D341Med (cell line): ENCODE measurements around the gene C5AR2.
"Not testable (repeated sequence)": the region's sequence is repeated elsewhere in the genome, so short reads cannot be mapped to it uniquely, and the experiment has no call there.

ENCODE experiments used
- DNase-seq: peaks from one replicate; pipeline ENCODE4 v3.0.0; 2012; ENCODE audit warnings: low spot score

Gene C5AR2

GRCh38 chr19:47331931-47332547 lies at the start of gene C5AR2:
Gene C5AR2 (plus strand): TSS chr19:47332175. CDS start chr19:47340800, 8,625 bp downstream.
- no peak for DNase-seq

GRCh38 chr19:47283405-47284059 lies 48.4 kb upstream of the C5AR2 start:
- DNase-seq = no peak

- peak; percentile 54 for DNase-seq
These were observed 47.6 kb upstream of the C5AR2 start for GRCh38 chr19:47284324-47284899.

GRCh38 chr19:47296036-47296435 lies 35.9 kb upstream of the C5AR2 start:
- peak; percentile 80 for DNase-seq

GRCh38 chr19:47300867-47301266 lies 31.1 kb upstream of the C5AR2 start:
- not testable (repeated sequence) for DNase-seq

GRCh38 chr19:47302249-47302648 lies 29.7 kb upstream of the C5AR2 start:
- DNase-seq = no peak

DNA sequence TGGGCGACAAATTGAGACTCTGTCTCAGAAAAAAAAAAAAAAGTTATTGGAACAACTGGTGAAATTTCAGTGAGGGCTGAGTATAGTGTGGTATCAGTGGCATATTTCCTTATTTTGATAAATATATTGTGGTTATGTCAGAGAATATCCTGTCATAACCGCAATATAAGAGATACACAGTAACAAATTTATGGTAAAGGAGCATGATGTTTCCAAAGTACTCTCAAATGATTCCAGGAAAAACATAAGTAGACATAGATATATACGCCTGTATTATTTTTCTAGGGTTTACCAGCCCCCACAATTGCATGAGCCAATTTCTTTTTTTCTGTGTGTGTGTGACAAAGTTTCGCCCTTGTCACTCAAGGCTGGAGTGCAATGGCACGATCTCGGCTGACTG lies 28.0 kb upstream of the C5AR2 start:
- DNase-seq = no peak

DNA sequence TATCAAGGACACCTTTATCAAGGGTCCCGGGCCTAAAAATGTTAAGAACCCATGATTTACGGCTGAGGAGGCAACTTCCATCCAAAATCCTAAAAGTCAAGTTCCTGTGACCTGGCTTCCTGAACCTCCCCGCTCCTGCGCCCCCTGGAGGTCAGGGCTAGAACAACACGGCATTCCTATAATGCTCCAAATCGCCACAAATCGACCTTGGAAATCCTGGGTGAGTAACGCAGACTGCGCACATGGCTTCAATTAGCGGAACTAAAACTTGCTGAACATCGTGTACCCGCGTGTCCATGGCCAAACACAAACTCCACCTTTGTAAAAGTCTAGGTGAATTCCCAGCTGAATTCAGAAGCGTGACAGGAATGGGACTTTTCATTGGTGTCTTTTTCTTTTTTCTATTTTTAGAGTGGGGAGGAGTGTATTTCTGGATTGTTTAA lies 26.6 kb upstream of the C5AR2 start:
- DNase-seq = peak; percentile 84

DNA sequence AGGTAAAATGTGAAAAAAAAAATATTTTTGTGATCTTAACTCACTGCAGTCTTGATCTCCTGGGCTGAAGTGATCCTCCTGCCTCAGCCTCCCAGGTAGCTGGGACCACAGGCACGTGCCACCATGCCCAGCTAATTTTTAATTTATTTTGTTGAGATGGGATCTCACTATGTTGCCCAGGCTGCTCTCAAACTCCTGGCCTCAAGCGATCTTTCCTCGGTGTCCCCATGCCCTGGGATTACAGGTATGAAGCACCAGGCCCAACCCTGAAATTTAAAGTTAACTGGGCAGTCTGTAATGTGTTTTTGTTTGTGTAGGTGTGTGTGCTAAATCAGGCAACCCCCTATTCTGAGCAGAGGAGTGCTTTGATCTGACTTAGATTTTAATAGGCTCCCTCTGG lies 25.7 kb upstream of the C5AR2 start:
- no peak for DNase-seq

- peak; percentile 60 for DNase-seq
These were observed 22.9 kb upstream of the C5AR2 start for GRCh38 chr19:47309038-47309437.

GRCh38 chr19:47309608-47310007 lies 22.4 kb upstream of the C5AR2 start, which contains the start of gene C5AR1:
Gene C5AR1 (plus strand): TSS chr19:47309861. CDS start chr19:47309896, 35 bp downstream.
- DNase-seq = no peak

DNA sequence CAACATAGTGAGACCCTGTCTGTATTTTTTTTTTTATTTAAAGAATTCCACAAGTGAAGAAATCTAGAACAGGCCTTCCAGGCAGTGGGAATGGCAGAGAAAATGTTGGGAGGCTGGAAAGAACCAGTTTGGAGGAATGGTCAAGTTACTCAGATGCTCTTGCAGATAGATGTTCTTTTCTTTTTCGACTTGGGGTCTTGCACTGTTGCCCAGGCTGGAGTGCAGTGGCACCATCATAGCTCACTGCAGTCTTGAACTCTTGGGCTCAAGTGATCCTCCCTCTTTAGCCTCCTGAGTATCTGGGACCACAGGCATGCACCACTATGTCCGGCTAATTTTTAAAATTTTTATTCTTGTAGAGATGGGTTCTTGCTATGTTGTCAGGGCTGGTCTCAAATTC lies 21.7 kb upstream of the C5AR2 start:
- DNase-seq = no peak

- DNase-seq = no peak
These were observed 21.2 kb upstream of the C5AR2 start for GRCh38 chr19:47310819-47311218.

GRCh38 chr19:47312366-47313006 lies 19.5 kb upstream of the C5AR2 start:
- DNase-seq = no peak

- DNase-seq = no peak
These were observed 18.1 kb upstream of the C5AR2 start for GRCh38 chr19:47313754-47314295.

DNA sequence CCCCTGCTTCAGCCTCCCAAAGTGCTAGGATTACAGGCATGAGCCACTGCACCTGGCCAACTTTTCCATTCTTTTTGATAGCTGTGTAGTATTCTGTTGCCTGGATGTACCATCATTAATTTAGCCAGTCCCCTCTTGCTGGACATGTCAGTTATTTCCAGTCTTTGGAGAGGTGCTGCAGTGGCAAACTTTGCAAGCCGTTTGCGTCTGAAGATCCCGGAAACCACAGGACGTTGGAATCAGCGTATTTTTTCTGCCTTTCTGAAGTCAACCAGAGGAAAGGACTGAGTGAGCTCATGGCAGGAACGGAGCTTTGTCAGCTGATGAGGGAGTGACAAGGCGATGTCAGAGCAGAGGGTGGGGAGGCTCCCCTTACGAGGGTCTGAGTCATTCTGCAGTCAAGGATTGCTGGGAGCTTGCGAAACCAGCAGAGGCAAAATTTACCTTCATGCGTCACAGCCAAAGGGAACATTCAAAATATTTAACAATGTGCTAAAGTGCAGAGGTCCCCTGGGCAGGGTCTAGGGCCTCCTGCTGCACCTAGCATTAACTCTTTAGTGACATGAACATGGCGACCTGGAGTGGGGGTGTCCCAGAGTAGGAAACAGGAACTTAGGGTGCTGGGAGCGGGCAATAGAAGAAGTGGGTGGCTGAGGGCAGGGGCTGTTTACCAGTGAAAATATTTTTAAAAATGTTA lies 16.7 kb upstream of the C5AR2 start:
- no peak for DNase-seq

DNA sequence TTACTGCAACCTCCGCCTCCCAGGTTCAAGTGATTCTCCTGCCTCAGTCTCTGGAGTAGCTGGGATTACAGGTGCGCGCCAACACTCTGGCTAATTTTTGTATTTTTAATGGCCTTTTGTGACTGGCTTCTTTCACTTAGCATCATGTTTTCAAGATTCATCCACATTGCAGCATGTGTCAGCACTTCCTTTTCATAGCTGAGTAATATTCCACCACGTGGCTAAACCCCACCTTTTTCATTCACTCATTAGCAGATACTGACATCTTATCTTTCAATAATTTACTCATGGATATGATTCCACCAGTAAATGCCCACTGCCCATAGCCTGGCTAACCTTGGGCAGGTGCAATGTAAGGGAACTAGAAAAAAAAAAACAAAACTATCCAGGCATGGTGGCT lies 15.5 kb upstream of the C5AR2 start:
- DNase-seq = no peak

DNA sequence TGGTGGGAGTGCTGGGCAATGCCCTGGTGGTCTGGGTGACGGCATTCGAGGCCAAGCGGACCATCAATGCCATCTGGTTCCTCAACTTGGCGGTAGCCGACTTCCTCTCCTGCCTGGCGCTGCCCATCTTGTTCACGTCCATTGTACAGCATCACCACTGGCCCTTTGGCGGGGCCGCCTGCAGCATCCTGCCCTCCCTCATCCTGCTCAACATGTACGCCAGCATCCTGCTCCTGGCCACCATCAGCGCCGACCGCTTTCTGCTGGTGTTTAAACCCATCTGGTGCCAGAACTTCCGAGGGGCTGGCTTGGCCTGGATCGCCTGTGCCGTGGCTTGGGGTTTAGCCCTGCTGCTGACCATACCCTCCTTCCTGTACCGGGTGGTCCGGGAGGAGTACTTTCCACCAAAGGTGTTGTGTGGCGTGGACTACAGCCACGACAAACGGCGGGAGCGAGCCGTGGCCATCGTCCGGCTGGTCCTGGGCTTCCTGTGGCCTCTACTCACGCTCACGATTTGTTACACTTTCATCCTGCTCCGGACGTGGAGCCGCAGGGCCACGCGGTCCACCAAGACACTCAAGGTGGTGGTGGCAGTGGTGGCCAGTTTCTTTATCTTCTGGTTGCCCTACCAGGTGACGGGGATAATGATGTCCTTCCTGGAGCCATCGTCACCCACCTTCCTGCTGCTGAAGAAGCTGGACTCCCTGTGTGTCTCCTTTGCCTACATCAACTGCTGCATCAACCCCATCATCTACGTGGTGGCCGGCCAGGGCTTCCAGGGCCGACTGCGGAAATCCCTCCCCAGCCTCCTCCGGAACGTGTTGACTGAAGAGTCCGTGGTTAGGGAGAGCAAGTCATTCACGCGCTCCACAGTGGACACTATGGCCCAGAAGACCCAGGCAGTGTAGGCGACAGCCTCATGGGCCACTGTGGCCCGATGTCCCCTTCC lies 11.8 kb upstream of the C5AR2 start:
- DNase-seq = no peak

- no peak for DNase-seq
These were observed 10.3 kb upstream of the C5AR2 start for GRCh38 chr19:47321630-47322029.

DNA sequence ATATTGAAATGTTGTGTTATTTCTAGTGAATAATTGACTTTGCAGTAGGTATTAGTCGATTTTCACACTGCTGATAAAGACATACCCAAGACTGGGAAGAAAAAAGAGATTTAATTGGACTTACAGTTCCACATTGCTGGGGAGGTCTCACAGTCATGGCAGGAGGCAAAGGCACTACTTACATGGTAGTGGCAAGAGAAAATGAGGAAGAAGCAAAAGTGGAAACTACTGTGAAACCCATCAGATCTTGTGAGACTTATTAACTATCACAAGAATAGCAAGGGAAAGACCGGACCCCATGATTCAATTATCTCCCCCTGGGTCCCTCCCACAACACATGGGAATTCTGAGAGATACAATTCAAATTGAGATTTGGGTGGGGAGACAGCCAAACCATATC lies 9.9 kb upstream of the C5AR2 start:
- DNase-seq = no peak

DNA sequence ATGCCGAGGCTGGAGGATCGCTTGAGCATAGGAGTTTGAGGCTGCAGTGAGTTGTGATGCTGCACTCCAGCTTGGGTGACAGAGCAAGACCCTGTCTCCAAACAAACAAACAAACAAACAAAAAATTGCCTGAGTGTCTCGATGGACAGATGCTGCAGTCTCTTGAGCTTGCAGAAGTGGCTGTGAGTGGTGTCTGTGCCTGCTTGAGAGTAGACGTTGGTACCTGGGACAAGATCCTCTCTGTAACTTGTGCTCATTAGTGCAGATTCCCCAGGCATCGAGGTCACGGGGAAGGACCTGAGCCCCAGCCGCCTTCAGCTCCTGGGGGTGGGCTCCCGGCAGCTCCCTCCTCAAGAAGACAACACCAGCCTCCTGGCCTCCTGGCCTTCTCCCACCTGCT lies 8.6 kb upstream of the C5AR2 start:
- DNase-seq = no peak
